Measurements from ENCODE around the gene RAB11B. TPM values are rescaled to one million over a fixed set of nuclear protein-coding genes. Genes with fewer than 3 reads are reported as not detected.

Gene RAB11B
- total RNA-seq, 3 donors from 2014 or later = 39.5 to 57.7 (median 41.3) TPM

DNA sequence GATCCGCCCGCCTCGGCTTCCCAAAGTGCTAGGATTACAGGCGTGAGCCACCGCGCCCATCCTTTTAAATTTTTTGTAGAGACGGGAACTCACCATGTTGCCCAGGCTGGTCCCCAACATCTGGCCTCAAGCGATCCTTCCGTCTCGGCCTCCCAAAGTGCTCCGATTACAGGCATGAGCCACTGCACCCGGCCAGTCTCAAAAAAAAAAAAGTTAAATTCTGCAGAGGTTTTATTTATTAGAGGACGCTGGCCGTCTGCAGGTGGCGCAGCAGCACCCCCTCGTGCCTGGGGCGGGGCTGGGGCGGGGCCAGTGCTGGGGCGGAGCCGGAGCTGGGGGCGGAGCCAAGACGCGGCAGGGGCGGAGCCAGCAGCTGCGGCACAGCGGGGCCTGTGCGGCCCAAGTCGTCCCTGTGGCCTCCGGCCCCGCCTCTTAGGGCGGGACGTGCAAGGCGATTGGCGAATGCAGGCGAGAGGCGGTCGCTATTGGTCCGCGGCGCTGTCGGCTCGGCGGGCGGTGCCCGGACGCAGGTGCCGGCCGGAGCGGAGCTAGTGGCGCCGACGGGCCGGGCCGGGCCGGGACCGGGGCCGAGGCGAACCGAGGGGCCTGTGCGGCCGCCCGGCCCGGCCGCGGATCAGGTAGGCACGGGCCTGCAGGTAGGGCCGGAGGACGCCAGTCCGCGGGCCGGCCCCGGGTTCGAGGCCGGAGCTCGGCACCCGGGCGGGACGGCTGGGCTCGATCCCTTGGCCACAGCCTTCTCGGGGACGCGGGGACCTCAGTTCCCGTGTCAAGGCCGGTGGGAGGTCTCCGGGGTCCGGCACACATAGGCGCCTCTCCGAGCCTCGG is 22.8 kb downstream of the RAB11B start, which contains the start of gene MARCHF2:
MARCHF2 (plus strand) TSS at position 523 of the 846 bp plus-strand sequence. CDS start 8,536 bp downstream, outside the sequence.
- peak; percentile 24 to 40 (median 37) for TF ChIP-seq CTCF (IDR thresholded peaks at IDR 0.05)
- TF ChIP-seq POLR2AphosphoS5 (IDR thresholded peaks at IDR 0.05) = no peak
- TF ChIP-seq POLR2A (IDR thresholded peaks at IDR 0.05) = no peak
- Histone ChIP-seq H3K27ac (peak within 1 kb of the TSS; percentile 49 to 68), H3K4me1 (no peaks in the 10 kb centered on the region), H3K36me3 (no peaks in the 10 kb centered on the region), H3K27me3 (no peaks in the 10 kb centered on the region), H3K9me3 (no peaks in the 10 kb centered on the region), H3K4me3 (peak within 1 kb of the TSS; percentile 79 to 88 (median 85))
- DNase-seq (ENCODE audit: low spot score in 2 of 2) = peak; percentile 95 to 97
- intact Hi-C loops (cut with DNase I; ENCODE audit: low total_unique reads) = no loop called here

DNA sequence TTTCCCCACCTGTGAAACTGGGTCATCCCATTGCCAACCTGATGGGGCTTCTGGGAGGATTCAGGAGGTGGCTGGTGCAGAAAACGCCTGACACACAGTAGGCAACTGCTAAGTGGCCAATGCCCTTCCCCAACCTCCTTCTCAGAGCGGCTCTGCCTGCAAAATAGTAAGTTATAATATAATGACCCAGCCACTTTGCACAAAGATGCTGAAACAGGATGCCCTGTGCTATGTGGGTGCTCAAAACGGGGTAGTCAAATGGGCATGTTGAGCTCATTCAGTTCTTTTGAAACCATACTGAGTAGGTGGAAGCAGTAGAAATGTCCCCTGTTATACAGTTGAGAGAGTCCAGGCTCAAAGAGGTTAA is 23.5 kb downstream of the RAB11B start:
- no peak for TF ChIP-seq POLR2A (IDR thresholded peaks at IDR 0.05)
- TF ChIP-seq POLR2AphosphoS5 (IDR thresholded peaks at IDR 0.05) = no peak
- TF ChIP-seq CTCF (IDR thresholded peaks at IDR 0.05) = no peak
- Histone ChIP-seq H3K9me3 (no peaks in the 10 kb centered on the region), H3K4me3 (peak overlapping the region; percentile 79 to 88 (median 85)), H3K27ac (peak overlapping the region; percentile 49 to 68), H3K27me3 (no peaks in the 10 kb centered on the region), H3K4me1 (no peaks in the 10 kb centered on the region), H3K36me3 (no peaks in the 10 kb centered on the region)
- intact Hi-C loops (cut with DNase I; ENCODE audit: low total_unique reads) = no loop called here
- no peak for DNase-seq (ENCODE audit: low spot score in 2 of 2)

GRCh38 chr19:8416796-8417195 is 26.6 kb downstream of the RAB11B start:
- intact Hi-C loops (cut with DNase I; ENCODE audit: low total_unique reads) = loop anchor here (1.0 kb wide), 1 partner anchor 48 kb away; no protein-coding TSS in a partner anchor
- DNase-seq (ENCODE audit: low spot score in 2 of 2) = no peak
- no peak for TF ChIP-seq POLR2A (IDR thresholded peaks at IDR 0.05)
- TF ChIP-seq CTCF (IDR thresholded peaks at IDR 0.05) = no peak
- no peak for TF ChIP-seq POLR2AphosphoS5 (IDR thresholded peaks at IDR 0.05)
- Histone ChIP-seq H3K36me3 (no peaks in the 10 kb centered on the region), H3K4me1 (no peaks in the 10 kb centered on the region), H3K9me3 (no peaks in the 10 kb centered on the region), H3K27ac (no peak overlapping the region), H3K4me3 (no peak overlapping the region), H3K27me3 (no peaks in the 10 kb centered on the region)

GRCh38 chr19:8421484-8422461 is 31.6 kb downstream of the RAB11B start:
- DNase-seq (ENCODE audit: low spot score in 2 of 2) = peak in 1 of 2 donors; percentile 67
- Histone ChIP-seq H3K4me3 (no peak overlapping the region), H3K27ac (peak overlapping the region; percentile 64 to 70), H3K9me3 (no peaks in the 10 kb centered on the region), H3K36me3 (no peaks in the 10 kb centered on the region), H3K27me3 (no peaks in the 10 kb centered on the region), H3K4me1 (peaks cover 5 to 7% of the 10 kb centered on the region in 2 donors)
- intact Hi-C loops (cut with DNase I; ENCODE audit: low total_unique reads) = no loop called here
- TF ChIP-seq CTCF (IDR thresholded peaks at IDR 0.05) = no peak
- TF ChIP-seq POLR2A (IDR thresholded peaks at IDR 0.05) = no peak
- TF ChIP-seq POLR2AphosphoS5 (IDR thresholded peaks at IDR 0.05) = no peak

Data from breast epithelium (tissue), 4 donors.